ENCODE results near the gene C1QTNF4.
"Not testable (repeated sequence)": the region's sequence is repeated elsewhere in the genome, so short reads cannot be mapped to it uniquely, and the experiment has no call there.

DNA sequence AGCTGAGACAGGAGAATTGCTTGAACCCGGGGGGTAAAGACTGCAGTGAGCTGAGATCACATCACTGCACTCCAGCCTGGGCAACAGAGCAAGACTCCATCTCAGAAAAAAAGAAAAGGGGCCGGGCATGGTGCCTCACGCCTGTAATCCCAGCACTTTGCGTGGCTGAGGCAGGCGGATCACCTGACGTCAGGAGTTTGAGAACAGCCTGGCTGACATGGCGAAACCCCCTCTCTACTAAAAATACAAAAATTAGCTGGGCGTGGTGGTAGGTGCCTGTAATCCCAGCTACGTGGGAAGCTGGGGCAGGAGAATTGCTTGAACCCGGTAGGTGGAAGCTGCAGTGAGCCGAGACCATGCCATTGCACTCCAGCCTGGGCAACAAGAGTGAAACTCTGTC is 42.1 kb upstream of the C1QTNF4 start:
- TF ChIP-seq CTCF (IDR thresholded peaks at IDR 0.05; ENCODE audit: insufficient read depth, low read depth, low read length); EZH2 (IDR thresholded peaks at IDR 0.05; ENCODE audit: insufficient read depth, low read length): not testable (repeated sequence)
